Osteoblast (primary cell): Measurements from ENCODE around the gene NELFE. TPM values are rescaled to one million over a fixed set of nuclear protein-coding genes. Genes with fewer than 3 reads are reported as not detected.

Experiments
- DNase-seq: peaks from one replicate; pipeline ENCODE4 v3.0.0; 2011; ENCODE audit warnings: low spot score, mixed read lengths; ENCODE audit not compliant: insufficient read length; ENCODE audit errors: missing footprints
- H2AFZ ChIP-seq: 2 replicates; pipeline ENCODE4 v1.6.0; 2011; ENCODE audit warnings: mild to moderate bottlenecking, low read length
- H3K27ac ChIP-seq: 2 replicates; pipeline ENCODE4 v1.5.1; 2011; ENCODE audit warnings: mild to moderate bottlenecking, low read depth, low read length, moderate library complexity
- H3K27me3 ChIP-seq: 2 replicates; pipeline ENCODE4 v1.6.0; 2012; ENCODE audit warnings: mild to moderate bottlenecking, control low read depth, inconsistent platforms, low read length, moderate library complexity; ENCODE audit not compliant: insufficient read depth
- H3K36me3 ChIP-seq: 2 replicates; pipeline ENCODE4 v1.5.1; 2011; ENCODE audit warnings: mild to moderate bottlenecking, low read length, control low read depth, moderate library complexity; ENCODE audit not compliant: insufficient read depth
- H3K4me1 ChIP-seq: 2 replicates; pipeline ENCODE4 v1.5.1; 2011; ENCODE audit warnings: mild to moderate bottlenecking, low read length, control low read depth, moderate library complexity; ENCODE audit not compliant: insufficient read depth
- H3K4me2 ChIP-seq: 2 replicates; pipeline ENCODE4 v1.6.0; 2011; ENCODE audit warnings: mild to moderate bottlenecking, low read length; ENCODE audit not compliant: insufficient read depth
- H3K4me3 ChIP-seq: fragments of 200-600 bp; sonication (generic); 3 replicates; pipeline ENCODE4 v1.5.1; 2012; ENCODE audit warnings: mild to moderate bottlenecking, low read length, inconsistent platforms; ENCODE audit not compliant: insufficient read depth
- H3K79me2 ChIP-seq: 2 replicates; pipeline ENCODE4 v1.6.0; 2012; ENCODE audit warnings: mild to moderate bottlenecking, low read length, control low read depth, inconsistent platforms; ENCODE audit not compliant: insufficient read depth
- H3K9me3 ChIP-seq: 2 replicates; pipeline ENCODE4 v1.5.1; 2011; ENCODE audit warnings: low read depth, low read length, control low read depth
- H4K20me1 ChIP-seq: 2 replicates; pipeline ENCODE4 v1.6.0; 2012; ENCODE audit warnings: mild to moderate bottlenecking, low read length, control low read depth; ENCODE audit not compliant: insufficient read depth
- CTCF ChIP-seq: IDR thresholded peaks from 2 replicates; pipeline ENCODE4 v1.5.1; 2011; ENCODE audit warnings: mild to moderate bottlenecking, low read depth, low read length, moderate library complexity; ENCODE audit errors: extremely low read depth
- total RNA-seq: library from RNA; depleted of rRNA; stranded (reverse); fragments of >200 nt; gene quantifications from 2 replicates; pipeline ENCODE4 v1.2.3, GENCODE V29; 2012

The NELFE gene
- total RNA-seq, 1 donor: 86.5 TPM

- peak; percentile 2 for DNase-seq
- H2AFZ ChIP-seq: no peak overlapping the region
- no peak overlapping the region for H3K4me3 ChIP-seq
Measured at GRCh38 chr6:31949926-31950548, 8.7 kb downstream of the NELFE start.

GRCh38 chr6:31948753-31949413 is 9.9 kb downstream of the NELFE start:
- no peaks in the 10 kb centered on the region for H3K79me2 ChIP-seq
- no peak overlapping the region for H3K4me3 ChIP-seq
- no peaks in the 10 kb centered on the region for H4K20me1 ChIP-seq
- peaks cover 23% of the 10 kb centered on the region for H3K4me1 ChIP-seq
- H3K9me3 ChIP-seq: no peaks in the 10 kb centered on the region
- no peak overlapping the region for H3K27ac ChIP-seq
- TF ChIP-seq CTCF: no peak
- H2AFZ ChIP-seq: no peak overlapping the region
- H3K36me3 ChIP-seq: peaks cover 27% of the 10 kb centered on the region
- no peak overlapping the region for H3K4me2 ChIP-seq
- DNase-seq: peak; percentile 84
- H3K27me3 ChIP-seq: no peaks in the 10 kb centered on the region

More at GRCh38 chr6:31949926-31950548, 8.7 kb downstream of the NELFE start:
- TF ChIP-seq CTCF: no peak
- H3K9me3 ChIP-seq: no peaks in the 10 kb centered on the region
- H3K4me1 ChIP-seq: peaks cover 20% of the 10 kb centered on the region
- no peaks in the 10 kb centered on the region for H3K27me3 ChIP-seq
- H3K27ac ChIP-seq: no peak overlapping the region
- H3K4me2 ChIP-seq: no peak overlapping the region
- peaks cover 39% of the 10 kb centered on the region for H3K36me3 ChIP-seq
- no peaks in the 10 kb centered on the region for H4K20me1 ChIP-seq
- H3K79me2 ChIP-seq: no peaks in the 10 kb centered on the region

GRCh38 chr6:31948306-31948705 is 10.5 kb downstream of the NELFE start:
- Histone ChIP-seq H3K27me3 (peaks cover 5% of the 10 kb centered on the region), H3K79me2 (no peaks in the 10 kb centered on the region), H2AFZ (no peak overlapping the region), H3K36me3 (peaks cover 21% of the 10 kb centered on the region), H3K27ac (no peak overlapping the region), H3K4me3 (no peak overlapping the region), H3K4me2 (no peak overlapping the region), H4K20me1 (no peaks in the 10 kb centered on the region), H3K4me1 (peaks cover 23% of the 10 kb centered on the region), H3K9me3 (no peaks in the 10 kb centered on the region)
- TF ChIP-seq CTCF: no peak
- peak; percentile 5 for DNase-seq

- H3K4me2 ChIP-seq: no peak overlapping the region
- H3K4me3 ChIP-seq: no peak overlapping the region
- peaks cover 5% of the 10 kb centered on the region for H3K27me3 ChIP-seq
- peaks cover 23% of the 10 kb centered on the region for H3K4me1 ChIP-seq
- no peak for TF ChIP-seq CTCF
- peaks cover 17% of the 10 kb centered on the region for H3K36me3 ChIP-seq
- H2AFZ ChIP-seq: no peak overlapping the region
- no peak for DNase-seq
- no peaks in the 10 kb centered on the region for H4K20me1 ChIP-seq
- no peak overlapping the region for H3K27ac ChIP-seq
- H3K9me3 ChIP-seq: no peaks in the 10 kb centered on the region
- H3K79me2 ChIP-seq: no peaks in the 10 kb centered on the region
Measured at GRCh38 chr6:31947864-31948263, 10.9 kb downstream of the NELFE start.
